Ovary (tissue), 3 donors: ENCODE results near the gene RAB23.

ENCODE experiments used
- EP300 ChIP-seq: sonication (generic); formaldehyde crosslinking; IDR thresholded peaks from one replicate; pipeline ENCODE4 v1.6.1; 2017; ENCODE audit warnings: antibody characterized with exemption
- POLR2A ChIP-seq: fragments of 450-650 bp; IDR thresholded peaks from one replicate; pipeline ENCODE4 v1.6.1; 2017; ENCODE audit warnings: antibody characterized with exemption, mild to moderate bottlenecking, moderate library complexity
- TF ChIP-seq, protein P1 (sequence below), 3 donors: fragments of 450-650 bp in 2 of 3; fragments of 200-600 bp in 1 of 3; IDR thresholded peaks; one replicate each; pipeline versions ENCODE4 v1.5.1 to v1.8.0; 2016 to 2022; ENCODE audit warnings: antibody characterized with exemption in 3 of 3, mild to moderate bottlenecking in 1 of 3
- donor health status: DM: no; HTN: no; CAD: no.

DNA sequence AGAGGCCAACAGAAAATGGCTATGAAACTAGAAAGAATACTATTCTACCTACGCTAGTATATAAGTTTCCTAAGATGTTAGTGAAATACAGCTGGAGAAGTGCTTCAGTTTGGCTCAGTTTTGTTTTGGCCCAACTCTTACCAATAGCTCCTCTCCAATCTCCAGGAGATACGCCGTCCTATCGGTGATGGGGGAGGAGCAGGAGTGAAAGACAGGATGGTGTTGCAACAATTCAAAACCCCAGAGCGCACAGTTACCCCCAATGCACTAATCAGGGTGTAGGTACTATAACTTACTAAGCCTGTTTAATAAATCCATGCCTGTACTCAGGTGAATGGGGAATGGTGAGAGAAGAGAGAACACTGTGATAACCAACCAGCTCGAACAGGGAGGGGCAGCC, 24.2 kb upstream of the RAB23 start:
- TF ChIP-seq, protein P1, sequence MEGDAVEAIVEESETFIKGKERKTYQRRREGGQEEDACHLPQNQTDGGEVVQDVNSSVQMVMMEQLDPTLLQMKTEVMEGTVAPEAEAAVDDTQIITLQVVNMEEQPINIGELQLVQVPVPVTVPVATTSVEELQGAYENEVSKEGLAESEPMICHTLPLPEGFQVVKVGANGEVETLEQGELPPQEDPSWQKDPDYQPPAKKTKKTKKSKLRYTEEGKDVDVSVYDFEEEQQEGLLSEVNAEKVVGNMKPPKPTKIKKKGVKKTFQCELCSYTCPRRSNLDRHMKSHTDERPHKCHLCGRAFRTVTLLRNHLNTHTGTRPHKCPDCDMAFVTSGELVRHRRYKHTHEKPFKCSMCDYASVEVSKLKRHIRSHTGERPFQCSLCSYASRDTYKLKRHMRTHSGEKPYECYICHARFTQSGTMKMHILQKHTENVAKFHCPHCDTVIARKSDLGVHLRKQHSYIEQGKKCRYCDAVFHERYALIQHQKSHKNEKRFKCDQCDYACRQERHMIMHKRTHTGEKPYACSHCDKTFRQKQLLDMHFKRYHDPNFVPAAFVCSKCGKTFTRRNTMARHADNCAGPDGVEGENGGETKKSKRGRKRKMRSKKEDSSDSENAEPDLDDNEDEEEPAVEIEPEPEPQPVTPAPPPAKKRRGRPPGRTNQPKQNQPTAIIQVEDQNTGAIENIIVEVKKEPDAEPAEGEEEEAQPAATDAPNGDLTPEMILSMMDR (IDR thresholded peaks at IDR 0.05): no peak
- TF ChIP-seq POLR2A (no peak), EP300 (no peak)
